Uterus (tissue), 2 donors: ENCODE results near the gene NTRK3.

Source experiments
- POLR2A ChIP-seq, 2 donors: fragments of 450-650 bp; IDR thresholded peaks; one replicate each; pipeline ENCODE4 v1.6.1; 2016; ENCODE audit warnings: antibody characterized with exemption in 2 of 2, mild to moderate bottlenecking in 1 of 2, moderate library complexity in 1 of 2
- TF ChIP-seq, protein P1 (sequence below), 4 experiments: fragments of 200-600 bp in 2 of 4; fragments of 450-650 bp in 2 of 4; sonication (generic) in 2 of 4; IDR thresholded peaks; one replicate each; pipeline ENCODE4 v1.5.1; 2016 to 2019; ENCODE audit warnings: antibody characterized with exemption in 4 of 4, mild to moderate bottlenecking in 2 of 4, moderate library complexity in 1 of 4

DNA sequence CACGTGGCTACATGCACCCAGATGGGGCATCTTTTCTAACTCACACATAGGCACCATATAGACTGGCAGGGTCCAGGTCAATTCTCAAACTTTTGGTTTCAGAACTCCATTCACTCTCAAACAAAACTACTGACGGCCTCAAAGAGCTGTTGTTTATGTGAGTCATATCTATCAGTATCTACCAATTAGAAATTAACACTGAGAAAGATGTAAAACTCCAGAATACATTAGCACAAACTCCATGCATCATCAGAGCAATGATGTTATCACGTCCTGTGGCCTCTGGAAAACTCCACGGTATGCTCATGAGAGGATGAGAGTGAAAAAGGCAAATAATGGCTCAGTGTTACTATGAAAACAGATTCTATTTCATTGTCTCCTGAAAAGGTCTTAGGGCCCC lies 116.1 kb downstream of the NTRK3 start:
- no peak for TF ChIP-seq POLR2A (IDR thresholded peaks at IDR 0.05)
- TF ChIP-seq, protein P1, sequence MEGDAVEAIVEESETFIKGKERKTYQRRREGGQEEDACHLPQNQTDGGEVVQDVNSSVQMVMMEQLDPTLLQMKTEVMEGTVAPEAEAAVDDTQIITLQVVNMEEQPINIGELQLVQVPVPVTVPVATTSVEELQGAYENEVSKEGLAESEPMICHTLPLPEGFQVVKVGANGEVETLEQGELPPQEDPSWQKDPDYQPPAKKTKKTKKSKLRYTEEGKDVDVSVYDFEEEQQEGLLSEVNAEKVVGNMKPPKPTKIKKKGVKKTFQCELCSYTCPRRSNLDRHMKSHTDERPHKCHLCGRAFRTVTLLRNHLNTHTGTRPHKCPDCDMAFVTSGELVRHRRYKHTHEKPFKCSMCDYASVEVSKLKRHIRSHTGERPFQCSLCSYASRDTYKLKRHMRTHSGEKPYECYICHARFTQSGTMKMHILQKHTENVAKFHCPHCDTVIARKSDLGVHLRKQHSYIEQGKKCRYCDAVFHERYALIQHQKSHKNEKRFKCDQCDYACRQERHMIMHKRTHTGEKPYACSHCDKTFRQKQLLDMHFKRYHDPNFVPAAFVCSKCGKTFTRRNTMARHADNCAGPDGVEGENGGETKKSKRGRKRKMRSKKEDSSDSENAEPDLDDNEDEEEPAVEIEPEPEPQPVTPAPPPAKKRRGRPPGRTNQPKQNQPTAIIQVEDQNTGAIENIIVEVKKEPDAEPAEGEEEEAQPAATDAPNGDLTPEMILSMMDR (IDR thresholded peaks at IDR 0.05) = no peak
